ENCODE results near the gene TNRC6A. TPM values are rescaled to one million over a fixed set of nuclear protein-coding genes. Genes with fewer than 3 reads are reported as not detected.
A peak's percentile ranks its signal among the peaks of the same experiment; 100 is the strongest.

TNRC6A gene
- total and polyA plus RNA-seq, 2 of the 13 experiments (the other 11 are each of a cell fraction or from before 2014, with no cell fraction given): 30.9 to 43.6 TPM

DNA sequence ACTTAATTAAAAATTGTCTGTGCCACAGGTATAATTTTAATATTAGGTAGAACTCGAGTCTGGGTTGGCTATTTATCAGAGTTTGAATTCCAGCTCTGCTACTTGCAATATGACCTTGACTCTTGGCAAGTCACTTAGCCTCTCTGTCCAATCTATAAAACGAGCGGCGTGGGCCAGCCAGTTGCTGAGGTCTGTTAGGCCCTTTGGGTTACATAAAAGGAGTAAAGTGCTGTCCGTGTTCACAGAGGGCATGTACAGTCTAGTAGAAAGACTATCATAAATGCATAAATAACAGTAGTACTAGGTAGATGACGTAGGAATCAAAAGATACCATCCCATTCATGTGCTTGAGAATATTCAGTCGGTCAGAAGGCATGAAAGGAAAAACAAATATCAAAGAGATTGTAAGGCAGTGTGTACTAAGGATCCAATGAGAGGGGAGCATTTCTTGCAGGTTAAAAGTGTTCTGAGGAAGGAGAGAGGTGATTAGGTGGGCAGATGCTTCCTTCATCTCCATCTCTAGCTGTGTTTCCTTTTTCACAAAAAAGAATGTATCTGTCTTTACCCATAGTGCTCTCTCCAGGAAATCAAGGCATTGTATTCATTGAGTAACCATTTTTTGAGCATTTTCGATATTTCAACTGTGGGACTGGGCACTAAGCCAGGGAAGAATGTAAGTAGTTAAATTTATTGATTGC, 2.4 kb downstream of the TNRC6A start (continued):
- TF ChIP-seq DPF2 (CRISPR knock-in tag; IDR thresholded peaks at IDR 0.05; ENCODE audit: borderline replicate concordance, low read depth): no peak; the same call in 1 of the 2 replicates
- TF ChIP-seq MAFG (CRISPR knock-in tag; IDR thresholded peaks at IDR 0.05): no peak
- TF ChIP-seq ZNF263 (CRISPR knock-in tag; IDR thresholded peaks at IDR 0.05): no peak
- TF ChIP-seq NCOA2 (CRISPR knock-in tag; IDR thresholded peaks at IDR 0.05): peak; percentile 14; the same call in 1 of the 2 replicates
- no peak for TF ChIP-seq ZNF253 (CRISPR knock-in tag; IDR thresholded peaks at IDR 0.05; ENCODE audit: borderline replicate concordance)
- no peak for TF ChIP-seq ZNF670 (CRISPR knock-in tag; IDR thresholded peaks at IDR 0.05; ENCODE audit: borderline replicate concordance)
- TF ChIP-seq SOX6 (IDR thresholded peaks at IDR 0.05): no peak
- TF ChIP-seq SOX6 (CRISPR knock-in tag; IDR thresholded peaks at IDR 0.05): peak; percentile 61
- no peak for TF ChIP-seq ZNF20 (CRISPR knock-in tag; IDR thresholded peaks at IDR 0.05)
- 0 out of 2 replicates have a peak, but pooled peaks have one; percentile 42 for TF ChIP-seq ZSCAN30 (CRISPR knock-in tag; IDR thresholded peaks at IDR 0.05)
- no peak for TF ChIP-seq HNRNPK (IDR thresholded peaks at IDR 0.05; ENCODE audit: low read depth, low read length, poor library complexity, severe bottlenecking)
- no peak for TF ChIP-seq KDM1A (CRISPR knock-in tag; IDR thresholded peaks at IDR 0.05)
- no peak for TF ChIP-seq RAD51 (IDR thresholded peaks at IDR 0.05; ENCODE audit: borderline replicate concordance)
- no peak for TF ChIP-seq ZZZ3 (CRISPR knock-in tag; IDR thresholded peaks at IDR 0.05; ENCODE audit: borderline replicate concordance)
- peak; percentile 62 for TF ChIP-seq POLR2G (IDR thresholded peaks at IDR 0.05; ENCODE audit: low read depth, low read length)
- TF ChIP-seq, protein P1, sequence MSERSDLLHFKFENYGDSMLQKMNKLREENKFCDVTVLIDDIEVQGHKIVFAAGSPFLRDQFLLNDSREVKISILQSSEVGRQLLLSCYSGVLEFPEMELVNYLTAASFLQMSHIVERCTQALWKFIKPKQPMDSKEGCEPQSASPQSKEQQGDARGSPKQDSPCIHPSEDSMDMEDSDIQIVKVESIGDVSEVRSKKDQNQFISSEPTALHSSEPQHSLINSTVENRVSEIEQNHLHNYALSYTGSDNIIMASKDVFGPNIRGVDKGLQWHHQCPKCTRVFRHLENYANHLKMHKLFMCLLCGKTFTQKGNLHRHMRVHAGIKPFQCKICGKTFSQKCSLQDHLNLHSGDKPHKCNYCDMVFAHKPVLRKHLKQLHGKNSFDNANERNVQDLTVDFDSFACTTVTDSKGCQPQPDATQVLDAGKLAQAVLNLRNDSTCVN (CRISPR knock-in tag; IDR thresholded peaks at IDR 0.05; ENCODE audit: borderline replicate concordance): no peak
- no peak; the same call in 1 of the 2 replicates for TF ChIP-seq KDM5A (IDR thresholded peaks at IDR 0.05; ENCODE audit: borderline replicate concordance, low read length)
- peak; percentile 92 for TF ChIP-seq MBD4 (IDR thresholded peaks at IDR 0.05; ENCODE audit: borderline replicate concordance, low read length)
- no peak; the same call in 1 of the 2 replicates for TF ChIP-seq ZKSCAN8 (CRISPR knock-in tag; IDR thresholded peaks at IDR 0.05; ENCODE audit: borderline replicate concordance)
- TF ChIP-seq NR2F1 (CRISPR knock-in tag; IDR thresholded peaks at IDR 0.05): peak; percentile 51 to 61; a peak in 1 of 4 replicates
- TF ChIP-seq, protein P2, sequence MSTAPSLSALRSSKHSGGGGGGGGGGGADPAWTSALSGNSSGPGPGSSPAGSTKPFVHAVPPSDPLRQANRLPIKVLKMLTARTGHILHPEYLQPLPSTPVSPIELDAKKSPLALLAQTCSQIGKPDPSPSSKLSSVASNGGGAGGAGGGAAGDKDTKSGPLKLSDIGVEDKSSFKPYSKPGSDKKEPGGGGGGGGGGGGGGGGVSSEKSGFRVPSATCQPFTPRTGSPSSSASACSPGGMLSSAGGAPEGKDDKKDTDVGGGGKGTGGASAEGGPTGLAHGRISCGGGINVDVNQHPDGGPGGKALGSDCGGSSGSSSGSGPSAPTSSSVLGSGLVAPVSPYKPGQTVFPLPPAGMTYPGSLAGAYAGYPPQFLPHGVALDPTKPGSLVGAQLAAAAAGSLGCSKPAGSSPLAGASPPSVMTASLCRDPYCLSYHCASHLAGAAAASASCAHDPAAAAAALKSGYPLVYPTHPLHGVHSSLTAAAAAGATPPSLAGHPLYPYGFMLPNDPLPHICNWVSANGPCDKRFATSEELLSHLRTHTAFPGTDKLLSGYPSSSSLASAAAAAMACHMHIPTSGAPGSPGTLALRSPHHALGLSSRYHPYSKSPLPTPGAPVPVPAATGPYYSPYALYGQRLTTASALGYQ (CRISPR knock-in tag; IDR thresholded peaks at IDR 0.05): peak; percentile 26; the same call in 1 of the 2 replicates
- TF ChIP-seq, protein P3, sequence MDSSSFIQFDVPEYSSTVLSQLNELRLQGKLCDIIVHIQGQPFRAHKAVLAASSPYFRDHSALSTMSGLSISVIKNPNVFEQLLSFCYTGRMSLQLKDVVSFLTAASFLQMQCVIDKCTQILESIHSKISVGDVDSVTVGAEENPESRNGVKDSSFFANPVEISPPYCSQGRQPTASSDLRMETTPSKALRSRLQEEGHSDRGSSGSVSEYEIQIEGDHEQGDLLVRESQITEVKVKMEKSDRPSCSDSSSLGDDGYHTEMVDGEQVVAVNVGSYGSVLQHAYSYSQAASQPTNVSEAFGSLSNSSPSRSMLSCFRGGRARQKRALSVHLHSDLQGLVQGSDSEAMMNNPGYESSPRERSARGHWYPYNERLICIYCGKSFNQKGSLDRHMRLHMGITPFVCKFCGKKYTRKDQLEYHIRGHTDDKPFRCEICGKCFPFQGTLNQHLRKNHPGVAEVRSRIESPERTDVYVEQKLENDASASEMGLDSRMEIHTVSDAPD (CRISPR knock-in tag; IDR thresholded peaks at IDR 0.05): 0 out of 2 replicates have a peak, but pooled peaks have one; percentile 66
- TF ChIP-seq ETV6 (CRISPR knock-in tag; conservative IDR thresholded peaks at IDR 0.05): no peak
- no peak for TF ChIP-seq PAWR (CRISPR knock-in tag; IDR thresholded peaks at IDR 0.05; ENCODE audit: borderline replicate concordance)
- no peak for TF ChIP-seq ZFAT (CRISPR knock-in tag; conservative IDR thresholded peaks at IDR 0.05)
